SK-N-SH (cell line): ENCODE results near the gene SLC9A5. TPM values are rescaled to one million over a fixed set of nuclear protein-coding genes. Genes with fewer than 3 reads are reported as not detected.

Experiments
- CTCF ChIA-PET: fragments of 300-600, 350-600 bp; formaldehyde crosslinking; extraction: SDS; loops from one replicate; lab custom pipeline; 2021; lab: Yijun Ruan, JAX
- POLR2A ChIA-PET: fragments of 350-600 bp; sonication (Branson Sonifier 250); formaldehyde crosslinking; extraction: SDS; loops from one replicate; lab custom pipeline; 2020; ENCODE audit warnings: antibody characterized with exemption, inconsistent platforms; lab: Yijun Ruan, JAX
- DNase-seq: peaks from one replicate; pipeline ENCODE4 v3.0.0; 2012
- H2AFZ ChIP-seq: fragments of 200-600 bp; sonication (generic); 2 replicates; pipeline ENCODE4 v1.8.1; 2016; ENCODE audit warnings: antibody characterized with exemption, mild to moderate bottlenecking, low read depth
- H3F3A ChIP-seq: fragments of 200-600 bp; sonication (generic); replicated peaks from 2 replicates; pipeline ENCODE3; 2016; ENCODE audit warnings: antibody characterized with exemption, mild to moderate bottlenecking; ENCODE audit not compliant: insufficient read depth
- H3K27ac ChIP-seq, 2 experiments: fragments of 200-500 bp in 1 of 2; fragments of 200-600 bp in 1 of 2; sonication (Bioruptor generic) in 1 of 2; sonication (generic), shearing (Covaris generic) in 1 of 2; 2 replicates each; pipeline versions ENCODE4 v1.5.1 to v1.6.1; 2014 to 2016; ENCODE audit warnings: low read depth in 2 of 2, inconsistent platforms in 1 of 2, low read length in 1 of 2, mild to moderate bottlenecking in 1 of 2, mixed read lengths in 1 of 2
- H3K27me3 ChIP-seq: fragments of 200-600 bp; sonication (generic), shearing (Covaris generic); 2 replicates; pipeline ENCODE4 v1.6.1; 2016; ENCODE audit warnings: mixed run types; ENCODE audit not compliant: insufficient read depth
- H3K36me3 ChIP-seq, 2 experiments: fragments of 200-500 bp in 1 of 2; fragments of 200-600 bp in 1 of 2; sonication (Bioruptor generic) in 1 of 2; sonication (generic) in 1 of 2; replicated peaks in 1 of 2; 2 replicates each; pipeline versions ENCODE3 to v1.5.1; 2014 to 2016; ENCODE audit warnings: low read length in 1 of 2, mild to moderate bottlenecking in 1 of 2; ENCODE audit not compliant: insufficient read depth in 2 of 2, control insufficient read depth in 1 of 2
- H3K4me1 ChIP-seq, 2 experiments: fragments of 200-500 bp in 1 of 2; fragments of 200-600 bp in 1 of 2; sonication (Bioruptor generic) in 1 of 2; sonication (generic), shearing (Covaris generic) in 1 of 2; 2 replicates each; pipeline versions ENCODE4 v1.5.1 to v1.6.1; 2014 to 2016; ENCODE audit warnings: low read depth in 1 of 2, low read length in 1 of 2, mixed run types in 1 of 2; ENCODE audit not compliant: insufficient read depth in 2 of 2, control insufficient read depth in 1 of 2
- H3K4me2 ChIP-seq: fragments of 200-600 bp; sonication (generic), shearing (Covaris generic); 2 replicates; pipeline ENCODE4 v1.6.1; 2017; ENCODE audit warnings: mixed run types
- H3K4me3 ChIP-seq, 2 experiments: fragments of 200-500 bp in 1 of 2; fragments of 200-600 bp in 1 of 2; sonication (Bioruptor generic) in 1 of 2; sonication (generic), shearing (Covaris generic) in 1 of 2; 2 replicates each; pipeline versions ENCODE4 v1.5.1 to v1.8.1; 2014 to 2016; ENCODE audit warnings: low read depth in 2 of 2, inconsistent platforms in 1 of 2, low read length in 1 of 2, mild to moderate bottlenecking in 1 of 2, mixed read lengths in 1 of 2, moderate library complexity in 1 of 2
- H3K79me2 ChIP-seq: fragments of 200-600 bp; sonication (generic); 2 replicates; pipeline ENCODE4 v1.8.1; 2017; ENCODE audit warnings: mild to moderate bottlenecking; ENCODE audit not compliant: insufficient read depth
- H3K9ac ChIP-seq: fragments of 200-600 bp; sonication (generic); 2 replicates; pipeline ENCODE4 v1.6.1; 2017; ENCODE audit warnings: mixed run types
- H3K9me2 ChIP-seq: fragments of 200-600 bp; sonication (generic); 2 replicates; pipeline ENCODE4 v1.6.1; 2017; ENCODE audit warnings: mixed run types
- H3K9me3 ChIP-seq: fragments of 200-600 bp; sonication (generic); 2 replicates; pipeline ENCODE4 v1.6.1; 2017; ENCODE audit warnings: mixed run types, mild to moderate bottlenecking, moderate library complexity
- H4K20me1 ChIP-seq: fragments of 200-600 bp; sonication (generic); 2 replicates; pipeline ENCODE4 v1.6.1; 2017; ENCODE audit warnings: mild to moderate bottlenecking, mixed run types; ENCODE audit not compliant: insufficient read depth
- CHD2 ChIP-seq: fragments of 150-350 bp; IDR thresholded peaks from 2 replicates; pipeline ENCODE4 v1.6.1; 2018; ENCODE audit warnings: low read length; ENCODE audit not compliant: partially characterized antibody
- CTCF ChIP-seq: fragments of 200-600 bp; sonication (generic); IDR thresholded peaks from 2 replicates; pipeline ENCODE4 v1.6.1; 2017; ENCODE audit warnings: antibody characterized with exemption, mild to moderate bottlenecking, moderate library complexity
- EP300 ChIP-seq, 2 experiments: IDR thresholded peaks; 2 replicates each; pipeline versions ENCODE4 v1.4.0 to v1.6.1; 2012; ENCODE audit warnings: borderline replicate concordance in 1 of 2, low read depth in 1 of 2, low read length in 1 of 2
- FOSL2 ChIP-seq: IDR thresholded peaks from 2 replicates; pipeline ENCODE4 v1.4.0; 2012; ENCODE audit warnings: low read depth, mild to moderate bottlenecking, moderate library complexity, borderline replicate concordance
- FOXJ3 ChIP-seq: sonication (generic); formaldehyde crosslinking; IDR thresholded peaks from 2 replicates; pipeline ENCODE4 v1.5.1; 2020; ENCODE audit warnings: mild to moderate bottlenecking, missing genetic modification reagents
- GABPA ChIP-seq: IDR thresholded peaks from 2 replicates; pipeline ENCODE4 v1.4.0; 2012; ENCODE audit warnings: low read depth, mild to moderate bottlenecking
- GATA2 ChIP-seq: sonication (generic); formaldehyde crosslinking; IDR thresholded peaks from 2 replicates; pipeline ENCODE4 v1.5.0; 2020; ENCODE audit warnings: mild to moderate bottlenecking, missing genetic modification reagents
- IRF3 ChIP-seq: fragments of 150-350 bp; IDR thresholded peaks from 2 replicates; pipeline ENCODE4 v1.6.1; 2016; ENCODE audit warnings: mild to moderate bottlenecking, low read depth, low read length
- MXI1 ChIP-seq: IDR thresholded peaks from 2 replicates; pipeline ENCODE4 v1.6.1; 2012; ENCODE audit warnings: mild to moderate bottlenecking, low read depth, low read length, improper control_type of control experiment
- PBX3 ChIP-seq: IDR thresholded peaks from 2 replicates; pipeline ENCODE4; 2012
- POLR2AphosphoS5 ChIP-seq: IDR thresholded peaks from 2 replicates; pipeline ENCODE4 v1.6.1; 2012; ENCODE audit warnings: low read depth, low read length
- RAD21 ChIP-seq: IDR thresholded peaks from 2 replicates; pipeline ENCODE4 v1.6.1; 2012; ENCODE audit warnings: mild to moderate bottlenecking, low read length
- RCOR1 ChIP-seq: fragments of 150-350 bp; IDR thresholded peaks from 2 replicates; pipeline ENCODE4 v1.6.1; 2017; ENCODE audit warnings: antibody characterized with exemption, low read length
- REST ChIP-seq: IDR thresholded peaks from 2 replicates; pipeline ENCODE4 v1.6.1; 2012; ENCODE audit warnings: mild to moderate bottlenecking, low read depth, low read length, moderate library complexity
- SIN3A ChIP-seq: IDR thresholded peaks from 2 replicates; pipeline ENCODE4 v1.6.1; 2012; ENCODE audit warnings: low read depth, mild to moderate bottlenecking, low read length, moderate library complexity, borderline replicate concordance
- SMC3 ChIP-seq: IDR thresholded peaks from 2 replicates; pipeline ENCODE4 v1.6.1; 2012; ENCODE audit warnings: low read depth, low read length, improper control_type of control experiment
- TEAD4 ChIP-seq: IDR thresholded peaks from 2 replicates; pipeline ENCODE4 v1.4.0; 2012; ENCODE audit warnings: mild to moderate bottlenecking, borderline replicate concordance; ENCODE audit not compliant: insufficient read depth
- USF2 ChIP-seq: fragments of 150-350 bp; IDR thresholded peaks from 2 replicates; pipeline ENCODE4 v1.6.1; 2017; ENCODE audit warnings: antibody characterized with exemption, low read length, low read depth, borderline replicate concordance
- YY1 ChIP-seq: IDR thresholded peaks from 2 replicates; pipeline ENCODE4 v1.4.0; 2012; ENCODE audit warnings: low read depth, mild to moderate bottlenecking
- ZBTB33 ChIP-seq: IDR thresholded peaks from 2 replicates; pipeline ENCODE4 v1.4.0; 2012; ENCODE audit warnings: low read depth, borderline replicate concordance
- WGBS: methylation state at CpG from one replicate; pipeline ENCODE4 v1.1.6; 2017; ENCODE audit warnings: low lambda C conversion rate; 5-methylcytosine and 5-hydroxymethylcytosine counted together
- polyA plus RNA-seq, 3 experiments: library from polyadenylated mRNA; depleted of rRNA; stranded (reverse); fragments of >200 nt; gene quantifications; 2 replicates each; pipeline ENCODE4 v1.2.3, GENCODE V29; 2012

The SLC9A5 gene
- polyA plus RNA-seq, 1 of the 3 experiments (the other 2 are of a cell fraction), result 4.1 TPM

- Histone ChIP-seq H2AFZ (no peak overlapping the region), H3K36me3 (no peaks in the 10 kb centered on the region), H4K20me1 (no peaks in the 10 kb centered on the region), H3K79me2 (no peaks in the 10 kb centered on the region), H3F3A (peaks cover 21% of the 10 kb centered on the region), H3K27me3 (no peaks in the 10 kb centered on the region), H3K4me3 (no peak overlapping the region), H3K4me1 (peaks cover 12 to 22% of the 10 kb centered on the region in 2 experiments; a peak in 3 of 4 replicates), H3K9me3 (no peaks in the 10 kb centered on the region), H3K9me2 (no peaks in the 10 kb centered on the region), H3K9ac (no peak overlapping the region), H3K27ac (peak overlapping the region in 1 of 2 experiments; percentile 70; a peak in 1 of 4 replicates), H3K4me2 (no peak overlapping the region)
- 80% methylated on average over 2 of the region's 4 CpGs for WGBS
- DNase-seq, result peak; percentile 59
- ChIA-PET CTCF (interaction anchor here (0.7 to 1.8 kb wide), 2 partner anchors 8 to 26 kb away, joined by 3 to 5 read pairs; partner anchors contain the start of gene PLEKHG4), POLR2A (interaction anchor here (0.5 to 0.9 kb wide), 2 partner anchors 26 to 596 kb away, joined by 3 to 4 read pairs; partner anchors contain the start of gene PLEKHG4)
- no peak for TF ChIP-seq SMC3
- peak; percentile 51; the same call in 1 of the 2 replicates for TF ChIP-seq MXI1
- TF ChIP-seq REST, result no peak
- no peak for TF ChIP-seq PBX3
- no peak for TF ChIP-seq GATA2 (CRISPR knock-in tag)
- no peak for TF ChIP-seq YY1
- TF ChIP-seq IRF3, result no peak
- peak; percentile 52; the same call in 1 of the 2 replicates for TF ChIP-seq RCOR1
- TF ChIP-seq POLR2AphosphoS5, result no peak
- no peak for TF ChIP-seq TEAD4
- TF ChIP-seq CHD2, result peak; percentile 27
- no peak for TF ChIP-seq FOSL2
- TF ChIP-seq GABPA, result no peak
- TF ChIP-seq RAD21, result no peak
- no peak for TF ChIP-seq ZBTB33
- TF ChIP-seq USF2, result no peak
- TF ChIP-seq SIN3A, result no peak
- no peak for TF ChIP-seq CTCF
- TF ChIP-seq EP300 (IDR thresholded peaks at IDR 0.05; ENCODE audit: borderline replicate concordance in 1 of 2, low read depth in 1 of 2, low read length in 1 of 2), result no peak; a peak in 1 of 4 replicates
- TF ChIP-seq FOXJ3, result no peak
These were observed 4.1 kb downstream of the SLC9A5 start for GRCh38 chr16:67252609-67253497.
